HG02973 (cell line): ENCODE data around the gene ABCC3.
"Not testable (repeated sequence)": the region's sequence is repeated elsewhere in the genome, so short reads cannot be mapped to it uniquely, and the experiment has no call there.

Experiments used
- ATAC-seq: cut with Tn5 transposase; IDR thresholded peaks from one replicate; pipeline ENCODE4 v1.9.1; 2021; ENCODE audit warnings: moderate library complexity; ENCODE audit not compliant: unreplicated experiment

The ABCC3 gene

GRCh38 chr17:50697663-50698272, 63.1 kb downstream of the ABCC3 start:
- ATAC-seq = no peak

GRCh38 chr17:50699410-50699809, 64.7 kb downstream of the ABCC3 start:
- ATAC-seq = no peak

GRCh38 chr17:50703162-50703561, 68.5 kb downstream of the ABCC3 start:
- no peak for ATAC-seq

GRCh38 chr17:50707289-50708049, 72.8 kb downstream of the ABCC3 start, which contains the start of gene ANKRD40:
ANKRD40 (minus strand) TSS chr17:50707914; CDS start chr17:50707654, 260 bp downstream.
- ATAC-seq = peak; percentile 74

GRCh38 chr17:50708050-50709000, 73.6 kb downstream of the ABCC3 start:
- ATAC-seq = no peak

- not testable (repeated sequence) for ATAC-seq
Measured at GRCh38 chr17:50709053-50709452, 74.4 kb downstream of the ABCC3 start.

- no peak for ATAC-seq
Measured at GRCh38 chr17:50710025-50710424, 75.3 kb downstream of the ABCC3 start.

GRCh38 chr17:50710650-50711049, 76.0 kb downstream of the ABCC3 start:
- ATAC-seq = no peak

- no peak for ATAC-seq
Measured at GRCh38 chr17:50712641-50713040, 78.0 kb downstream of the ABCC3 start.

- ATAC-seq = no peak
Measured at GRCh38 chr17:50715471-50715870, 80.8 kb downstream of the ABCC3 start.

GRCh38 chr17:50719144-50719923, 84.7 kb downstream of the ABCC3 start, which contains the start of gene LUC7L3:
LUC7L3 (plus strand) TSS chr17:50719603; CDS start chr17:50719733, 130 bp downstream.
- peak; percentile 81 for ATAC-seq

- no peak for ATAC-seq
Measured at GRCh38 chr17:50719924-50720794, 85.5 kb downstream of the ABCC3 start.

- ATAC-seq = no peak
Measured at GRCh38 chr17:50721194-50722010, 86.7 kb downstream of the ABCC3 start.

GRCh38 chr17:50722746-50723145, 88.1 kb downstream of the ABCC3 start:
- ATAC-seq = no peak

GRCh38 chr17:50724622-50725021, 89.9 kb downstream of the ABCC3 start:
- ATAC-seq = not testable (repeated sequence)

- no peak for ATAC-seq
Measured at GRCh38 chr17:50725769-50726655, 91.3 kb downstream of the ABCC3 start.

GRCh38 chr17:50728112-50728429, 93.4 kb downstream of the ABCC3 start:
- ATAC-seq = no peak
